Measurements from ENCODE around the gene ITM2B.

- no peak for TF ChIP-seq CTCF (conservative IDR thresholded peaks at IDR 0.05; ENCODE audit: low read depth, low read length)
- no peak for TF ChIP-seq EZH2 (IDR thresholded peaks at IDR 0.05; ENCODE audit: low read length, unreplicated experiment)
- TF ChIP-seq EZH2phosphoT487 (IDR thresholded peaks at IDR 0.05; ENCODE audit: borderline replicate concordance, low read length), result no peak
Measured at GRCh38 chr13:48236528-48237353, 3.7 kb downstream of the ITM2B start.
